ENCODE measurements around the gene BNIP5.

- TF ChIP-seq ATF4 (CRISPR knock-in tag; IDR thresholded peaks at IDR 0.05) (no peak), CTCF (CRISPR knock-in tag; IDR thresholded peaks at IDR 0.05) (no peak), JUND (CRISPR knock-in tag; IDR thresholded peaks at IDR 0.05) (no peak), POLR2AphosphoS2 (IDR thresholded peaks at IDR 0.05; ENCODE audit: low read depth, low read length) (no peak), ZNF274 (CRISPR knock-in tag; IDR thresholded peaks at IDR 0.05) (no peak), ZNF143 (CRISPR knock-in tag; IDR thresholded peaks at IDR 0.05) (no peak)
Observed at GRCh38 chr6:36276581-36277536, 59.8 kb downstream of the BNIP5 start.

Data from HepG2 (cell line).